Neural cell (in vitro differentiated cells): Measurements from ENCODE around the gene RNF223. TPM values are rescaled to one million over a fixed set of nuclear protein-coding genes. Genes with fewer than 3 reads are reported as not detected.

ENCODE experiments used
- H2AFZ ChIP-seq: fragments of 200-600, 300-800 bp; sonication (generic), shearing (Covaris generic); 2 replicates; pipeline ENCODE4 v1.6.0; 2014; ENCODE audit warnings: low read depth, mild to moderate bottlenecking, antibody characterized with exemption, low read length, moderate library complexity
- H3F3A ChIP-seq: fragments of 200-600 bp; shearing (Covaris generic); 2 replicates; pipeline ENCODE4 v1.6.1; 2016; ENCODE audit warnings: mild to moderate bottlenecking, moderate library complexity, mixed read lengths, antibody characterized with exemption, low read length; ENCODE audit not compliant: insufficient read depth, poor library complexity, severe bottlenecking
- H3K27ac ChIP-seq: fragments of 200-600, 300-800 bp; sonication (generic), shearing (Covaris generic); 2 replicates; pipeline ENCODE4 v1.5.1; 2014; ENCODE audit warnings: mild to moderate bottlenecking, low read length, moderate library complexity
- H3K27me3 ChIP-seq: fragments of 300-800, 200-600 bp; sonication (generic), shearing (Covaris generic); 2 replicates; pipeline ENCODE4 v1.6.0; 2014; ENCODE audit warnings: mild to moderate bottlenecking, low read depth, low read length, moderate library complexity; ENCODE audit not compliant: insufficient read depth
- H3K36me3 ChIP-seq: fragments of 300-800, 200-600 bp; sonication (generic), shearing (Covaris generic); 2 replicates; pipeline ENCODE4 v1.5.1; 2014; ENCODE audit warnings: mild to moderate bottlenecking, antibody characterized with exemption, low read length, moderate library complexity; ENCODE audit not compliant: insufficient read depth
- H3K4me2 ChIP-seq: fragments of 300-800, 200-600 bp; sonication (generic), shearing (Covaris generic); 2 replicates; pipeline ENCODE4 v1.6.0; 2014; ENCODE audit warnings: mild to moderate bottlenecking, low read length
- H3K4me3 ChIP-seq: fragments of 300-800, 200-600 bp; sonication (generic), shearing (Covaris generic); 2 replicates; pipeline ENCODE4 v1.5.1; 2014; ENCODE audit warnings: mild to moderate bottlenecking, low read length, moderate library complexity
- H3K79me2 ChIP-seq: fragments of 200-600 bp; shearing (Covaris generic); replicated peaks from 2 replicates; pipeline ENCODE4 v1.6.0; 2014; ENCODE audit warnings: mild to moderate bottlenecking, low read length, moderate library complexity; ENCODE audit not compliant: insufficient read depth
- H3K9ac ChIP-seq: fragments of 300-800, 200-600 bp; sonication (generic), shearing (Covaris generic); 2 replicates; pipeline ENCODE4 v1.6.1; 2016; ENCODE audit warnings: mild to moderate bottlenecking, low read length, mixed read lengths
- H3K9me2 ChIP-seq: fragments of 200-600 bp; shearing (Covaris generic); 2 replicates; pipeline ENCODE4 v1.6.1; 2016; ENCODE audit warnings: mild to moderate bottlenecking, low read length, mixed read lengths; ENCODE audit not compliant: insufficient read depth
- H3K9me3 ChIP-seq: fragments of 200-600, 300-800 bp; sonication (generic), shearing (Covaris generic); 2 replicates; pipeline ENCODE4 v1.6.1; 2016; ENCODE audit warnings: mild to moderate bottlenecking, mixed run types, low read length, moderate library complexity, mixed read lengths
- H4K20me1 ChIP-seq: fragments of 200-600 bp; shearing (Covaris generic); 2 replicates; pipeline ENCODE4 v1.6.1; 2016; ENCODE audit warnings: mild to moderate bottlenecking, mixed run types; ENCODE audit not compliant: insufficient read depth
- EP300 ChIP-seq: fragments of 450-650 bp; conservative IDR thresholded peaks from 2 replicates; pipeline ENCODE4 v1.6.1; 2014; ENCODE audit warnings: antibody characterized with exemption, mild to moderate bottlenecking, moderate library complexity; ENCODE audit not compliant: poor library complexity, severe bottlenecking
- EZH2 ChIP-seq: fragments of 200-600, 300-800 bp; shearing (Covaris generic), sonication (generic); IDR thresholded peaks from 2 replicates; pipeline ENCODE4 v1.6.1; 2014; ENCODE audit warnings: antibody characterized with exemption, low read length, borderline replicate concordance, mild to moderate bottlenecking; ENCODE audit not compliant: insufficient read depth, poor library complexity, severe bottlenecking
- MXI1 ChIP-seq: fragments of 450-650 bp; conservative IDR thresholded peaks from 2 replicates; pipeline ENCODE4 v1.6.1; 2014; ENCODE audit warnings: antibody characterized with exemption, mild to moderate bottlenecking; ENCODE audit not compliant: poor library complexity, severe bottlenecking
- POLR2AphosphoS5 ChIP-seq: IDR thresholded peaks from 2 replicates; pipeline ENCODE4 v1.6.1; 2012
- RAD21 ChIP-seq: fragments of 450-650 bp; conservative IDR thresholded peaks from 2 replicates; pipeline ENCODE4 v1.6.1; 2014; ENCODE audit warnings: antibody characterized with exemption, mild to moderate bottlenecking, moderate library complexity
- SMC3 ChIP-seq: fragments of 450-650 bp; conservative IDR thresholded peaks from 2 replicates; pipeline ENCODE4 v1.6.1; 2014; ENCODE audit warnings: antibody characterized with exemption, mild to moderate bottlenecking, moderate library complexity; ENCODE audit not compliant: poor library complexity
- TAF1 ChIP-seq: IDR thresholded peaks from 2 replicates; pipeline ENCODE4 v1.6.1; 2012; ENCODE audit warnings: low read depth
- polyA plus RNA-seq: library from polyadenylated mRNA; depleted of rRNA; stranded (reverse); fragments of >200 nt; gene quantifications from 2 replicates; pipeline ENCODE4 v1.2.3, GENCODE V29; 2014
- TF ChIP-seq, protein P1 (sequence below): fragments of 450-650 bp; IDR thresholded peaks from 2 replicates; pipeline ENCODE4 v1.5.1; 2014; ENCODE audit warnings: antibody characterized with exemption, mild to moderate bottlenecking, moderate library complexity; ENCODE audit not compliant: poor library complexity, severe bottlenecking
- TF ChIP-seq, protein P2 (sequence below): IDR thresholded peaks from 2 replicates; pipeline ENCODE4 v1.6.1; 2012; ENCODE audit warnings: borderline replicate concordance

RNF223 gene
- polyA plus RNA-seq, 1 donor from 2014 or later: not detected

DNA sequence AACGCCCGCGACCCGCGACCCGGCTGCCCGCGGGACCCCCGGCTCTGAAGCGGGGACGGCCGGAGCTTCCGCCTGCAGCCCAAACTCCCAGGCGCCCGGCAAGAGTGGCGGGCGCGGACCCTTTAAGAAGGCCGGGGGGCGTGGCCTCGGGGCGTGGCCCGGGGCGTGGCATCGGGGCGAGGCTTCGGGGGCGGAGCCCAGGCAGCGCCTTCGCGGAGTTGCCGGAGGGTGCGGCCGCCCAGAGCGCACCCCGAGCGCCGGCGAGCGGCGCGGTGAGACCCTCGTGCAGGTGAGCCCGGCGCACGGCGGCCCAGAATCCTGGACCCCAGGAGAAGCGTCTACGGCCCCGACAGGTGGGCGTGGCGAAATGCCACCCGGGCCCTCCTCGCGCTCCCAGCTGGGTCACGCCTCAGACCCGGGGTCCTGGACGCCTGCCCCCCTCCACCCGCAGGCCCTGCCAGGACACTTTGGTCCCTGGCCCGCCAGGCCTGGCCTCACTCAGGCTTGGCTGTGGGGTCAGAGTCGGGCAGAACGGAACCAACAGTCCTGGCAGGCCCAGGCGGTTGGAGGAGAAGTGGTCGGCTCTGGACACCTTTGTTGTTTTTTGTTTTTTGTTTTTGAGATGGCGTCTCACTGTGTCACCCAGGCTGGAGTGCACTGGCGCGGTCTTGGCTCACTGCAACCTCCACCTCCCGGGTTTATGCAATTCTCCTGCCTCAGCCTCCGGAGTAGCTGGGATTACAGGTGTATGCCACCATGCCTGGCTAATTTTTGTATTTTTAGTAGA, 14.4 kb downstream of the RNF223 start:
- Histone ChIP-seq H3K9me2 (no peaks in the 10 kb centered on the region), H3F3A (no peaks in the 10 kb centered on the region), H3K36me3 (no peaks in the 10 kb centered on the region), H3K9ac (peak overlapping the region; percentile 3), H2AFZ (no peak overlapping the region), H3K4me2 (no peak overlapping the region), H3K79me2 (no peaks in the 10 kb centered on the region), H3K4me3 (peak overlapping the region; percentile 63), H3K27ac (no peak overlapping the region), H4K20me1 (no peaks in the 10 kb centered on the region), H3K9me3 (no peaks in the 10 kb centered on the region), H3K27me3 (peaks cover 23% of the 10 kb centered on the region)
- no peak for TF ChIP-seq EZH2
- TF ChIP-seq, protein P1, sequence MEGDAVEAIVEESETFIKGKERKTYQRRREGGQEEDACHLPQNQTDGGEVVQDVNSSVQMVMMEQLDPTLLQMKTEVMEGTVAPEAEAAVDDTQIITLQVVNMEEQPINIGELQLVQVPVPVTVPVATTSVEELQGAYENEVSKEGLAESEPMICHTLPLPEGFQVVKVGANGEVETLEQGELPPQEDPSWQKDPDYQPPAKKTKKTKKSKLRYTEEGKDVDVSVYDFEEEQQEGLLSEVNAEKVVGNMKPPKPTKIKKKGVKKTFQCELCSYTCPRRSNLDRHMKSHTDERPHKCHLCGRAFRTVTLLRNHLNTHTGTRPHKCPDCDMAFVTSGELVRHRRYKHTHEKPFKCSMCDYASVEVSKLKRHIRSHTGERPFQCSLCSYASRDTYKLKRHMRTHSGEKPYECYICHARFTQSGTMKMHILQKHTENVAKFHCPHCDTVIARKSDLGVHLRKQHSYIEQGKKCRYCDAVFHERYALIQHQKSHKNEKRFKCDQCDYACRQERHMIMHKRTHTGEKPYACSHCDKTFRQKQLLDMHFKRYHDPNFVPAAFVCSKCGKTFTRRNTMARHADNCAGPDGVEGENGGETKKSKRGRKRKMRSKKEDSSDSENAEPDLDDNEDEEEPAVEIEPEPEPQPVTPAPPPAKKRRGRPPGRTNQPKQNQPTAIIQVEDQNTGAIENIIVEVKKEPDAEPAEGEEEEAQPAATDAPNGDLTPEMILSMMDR: peak; percentile 42
- no peak for TF ChIP-seq EP300

DNA sequence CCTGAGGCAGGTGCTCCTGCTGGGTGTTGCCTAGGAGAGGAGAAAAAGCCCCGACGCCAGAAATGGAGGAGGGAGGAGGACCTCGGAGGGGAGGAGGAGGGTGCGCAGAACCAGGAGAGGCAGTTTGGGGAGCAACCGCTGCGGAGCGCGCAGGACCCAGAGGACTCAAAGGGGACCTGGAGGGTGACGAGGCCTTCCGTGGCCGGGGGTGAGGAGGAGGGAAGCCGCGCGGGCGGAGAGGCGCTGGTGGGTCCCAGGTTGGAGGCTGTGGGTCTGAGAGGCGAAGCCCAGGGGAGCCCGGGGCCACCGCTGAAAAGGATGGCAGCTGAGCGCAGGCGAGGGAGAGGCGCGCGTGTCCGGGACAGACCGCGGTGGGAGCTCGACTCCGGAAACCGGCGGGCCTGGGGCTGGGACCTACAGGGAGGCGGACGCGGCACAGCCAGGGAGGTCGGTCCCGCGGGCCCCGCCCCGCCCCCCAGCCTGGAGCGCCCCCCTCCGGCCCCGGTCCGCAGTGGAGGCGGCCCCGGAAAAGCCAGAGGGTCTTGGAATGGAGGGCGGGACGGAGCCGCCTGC, 15.1 kb downstream of the RNF223 start:
- H3K79me2 ChIP-seq: no peaks in the 10 kb centered on the region
- no peak overlapping the region for H3K27ac ChIP-seq
- no peaks in the 10 kb centered on the region for H4K20me1 ChIP-seq
- H3K9me2 ChIP-seq: no peaks in the 10 kb centered on the region
- H3K4me3 ChIP-seq: peak overlapping the region; percentile 63
- no peaks in the 10 kb centered on the region for H3K36me3 ChIP-seq
- H3K27me3 ChIP-seq: peaks cover 23% of the 10 kb centered on the region
- no peak for TF ChIP-seq TAF1
- no peak for TF ChIP-seq EP300
- TF ChIP-seq, protein P1: no peak
- no peak for TF ChIP-seq POLR2AphosphoS5
- no peak for TF ChIP-seq MXI1
- TF ChIP-seq RAD21: no peak
- TF ChIP-seq, protein P2, sequence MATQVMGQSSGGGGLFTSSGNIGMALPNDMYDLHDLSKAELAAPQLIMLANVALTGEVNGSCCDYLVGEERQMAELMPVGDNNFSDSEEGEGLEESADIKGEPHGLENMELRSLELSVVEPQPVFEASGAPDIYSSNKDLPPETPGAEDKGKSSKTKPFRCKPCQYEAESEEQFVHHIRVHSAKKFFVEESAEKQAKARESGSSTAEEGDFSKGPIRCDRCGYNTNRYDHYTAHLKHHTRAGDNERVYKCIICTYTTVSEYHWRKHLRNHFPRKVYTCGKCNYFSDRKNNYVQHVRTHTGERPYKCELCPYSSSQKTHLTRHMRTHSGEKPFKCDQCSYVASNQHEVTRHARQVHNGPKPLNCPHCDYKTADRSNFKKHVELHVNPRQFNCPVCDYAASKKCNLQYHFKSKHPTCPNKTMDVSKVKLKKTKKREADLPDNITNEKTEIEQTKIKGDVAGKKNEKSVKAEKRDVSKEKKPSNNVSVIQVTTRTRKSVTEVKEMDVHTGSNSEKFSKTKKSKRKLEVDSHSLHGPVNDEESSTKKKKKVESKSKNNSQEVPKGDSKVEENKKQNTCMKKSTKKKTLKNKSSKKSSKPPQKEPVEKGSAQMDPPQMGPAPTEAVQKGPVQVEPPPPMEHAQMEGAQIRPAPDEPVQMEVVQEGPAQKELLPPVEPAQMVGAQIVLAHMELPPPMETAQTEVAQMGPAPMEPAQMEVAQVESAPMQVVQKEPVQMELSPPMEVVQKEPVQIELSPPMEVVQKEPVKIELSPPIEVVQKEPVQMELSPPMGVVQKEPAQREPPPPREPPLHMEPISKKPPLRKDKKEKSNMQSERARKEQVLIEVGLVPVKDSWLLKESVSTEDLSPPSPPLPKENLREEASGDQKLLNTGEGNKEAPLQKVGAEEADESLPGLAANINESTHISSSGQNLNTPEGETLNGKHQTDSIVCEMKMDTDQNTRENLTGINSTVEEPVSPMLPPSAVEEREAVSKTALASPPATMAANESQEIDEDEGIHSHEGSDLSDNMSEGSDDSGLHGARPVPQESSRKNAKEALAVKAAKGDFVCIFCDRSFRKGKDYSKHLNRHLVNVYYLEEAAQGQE: no peak
- no peak for TF ChIP-seq SMC3
- no peak for TF ChIP-seq EZH2
- peak overlapping the region; percentile 17 for H3K9ac ChIP-seq
- no peaks in the 10 kb centered on the region for H3F3A ChIP-seq
- no peak overlapping the region for H2AFZ ChIP-seq
- no peak overlapping the region for H3K4me2 ChIP-seq
- no peaks in the 10 kb centered on the region for H3K9me3 ChIP-seq
